Psoas muscle (tissue), 8 donors: ENCODE results near the gene MASP1. TPM values are rescaled to one million over a fixed set of nuclear protein-coding genes. Genes with fewer than 3 reads are reported as not detected.
A peak's percentile ranks its signal among the peaks of the same experiment; 100 is the strongest.

Source experiments
- ATAC-seq, 4 donors: fragments of 200-7000 bp; cut with Tn5 transposase; one replicate each; pipeline ENCODE4 v1.9.1; 2020; ENCODE audit warnings: moderate library complexity in 3 of 4, mild to moderate bottlenecking in 2 of 4
- DNase-seq, 2 donors: peaks; one replicate each; pipeline ENCODE4 v3.0.0-alpha.2; 2020
- H3K27ac ChIP-seq: fragments of 200-600 bp; one replicate; pipeline ENCODE4 v1.8.0; 2022
- H3K27me3 ChIP-seq, 3 donors: fragments of 200-600 bp in 1 of 3; one replicate each; pipeline versions ENCODE4 v1.6.1 to v1.8.0; 2013 to 2022; ENCODE audit warnings: low read length in 2 of 3, mild to moderate bottlenecking in 2 of 3, moderate library complexity in 1 of 3; ENCODE audit not compliant: insufficient read depth in 3 of 3
- H3K36me3 ChIP-seq, 2 donors: fragments of 200-600 bp in 1 of 2; one replicate each; pipeline versions ENCODE4 v1.6.1 to v1.8.0; 2013 to 2022; ENCODE audit warnings: low read depth in 1 of 2, mild to moderate bottlenecking in 1 of 2, moderate library complexity in 1 of 2; ENCODE audit not compliant: insufficient read depth in 1 of 2
- H3K4me1 ChIP-seq: fragments of 200-600 bp; one replicate; pipeline ENCODE4 v1.8.0; 2022
- H3K4me3 ChIP-seq: fragments of 200-600 bp; one replicate; pipeline ENCODE4 v1.8.0; 2022; ENCODE audit warnings: mild to moderate bottlenecking
- H3K9me3 ChIP-seq: fragments of 200-600 bp; one replicate; pipeline ENCODE4 v1.8.0; 2022
- WGBS, 3 donors: extraction: QIAGEN DNeasy Blood & Tissue Kit; methylation state at CpG; one replicate each; pipeline versions ENCODE4 v1.1.6 to v1.1.7; 2013; 5-methylcytosine and 5-hydroxymethylcytosine counted together
- intact Hi-C, 2 donors: fragments of 100-400 bp; cut with DNase I; formaldehyde crosslinking; loops; one replicate each; pipeline versions ENCODE4 v1.11.0 to v1.14.2; 2022
- polyA plus RNA-seq, 3 donors: library from polyadenylated mRNA; stranded (reverse); fragments of 200-250 nt; gene quantifications; one replicate each; pipeline ENCODE4 v1.2.3, GENCODE V29; 2013
- total RNA-seq, 4 donors: library from RNA; stranded (reverse); fragmentation: NEBNext Ultra II Directional in 2 of 4; extraction: Animal tissue kit (Norgen Biotek cat#: 25700) in 2 of 4; gene quantifications; one replicate each; pipeline versions ENCODE4 v1.2.1 to v1.2.4, GENCODE V29; 2021 to 2023
- TF ChIP-seq, protein P1 (sequence below): fragments of 200-600 bp; IDR thresholded peaks from one replicate; pipeline ENCODE4 v1.8.0; 2022; ENCODE audit warnings: antibody characterized with exemption
- donor health status: healthy with polysubstance abuse.
- donor health status: DM: no; HTN: no; CAD: no; lungs with moderate emphysema.
- donor health status: Bipolar disorder and iron deficiency.
- donor health status: healthy.
- donor health status: DM: yes; HTN: yes; CAD: no.
- donor health status: DM: no; HTN: no; CAD: no.
- donor health status: DM: no; HTN: no; CAD: no.
- donor health status: DM: yes; HTN: yes; CAD: no.

Gene MASP1
- total and polyA plus RNA-seq, 7 donors = 0.66 to 8.1 (median 4.2) TPM

DNA sequence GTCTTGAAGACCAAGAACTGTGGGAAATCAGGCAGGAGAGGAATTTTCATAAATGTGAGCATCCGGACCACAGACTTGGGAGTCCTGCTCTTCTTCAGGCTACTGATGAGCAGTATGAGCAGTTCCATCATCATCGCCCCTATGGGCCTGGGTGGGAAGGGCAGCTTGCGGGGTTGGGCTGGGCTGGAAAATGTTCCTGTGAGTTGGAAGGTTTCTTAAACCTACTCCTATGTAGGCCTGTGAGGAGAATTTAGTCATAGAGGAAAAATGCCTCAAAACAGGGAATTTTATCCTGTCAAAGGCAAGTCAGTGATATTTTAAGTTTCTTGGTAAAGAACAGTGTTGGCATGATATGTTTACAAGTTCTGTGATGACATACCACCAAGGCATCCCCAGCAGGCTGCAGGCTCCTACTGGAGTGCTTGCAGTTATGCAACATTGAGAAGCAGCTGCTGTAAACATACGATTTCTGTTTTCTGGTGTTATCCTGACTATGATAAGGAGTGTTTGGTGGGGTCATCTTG lies 10.3 kb downstream of the MASP1 start:
- peak in 1 of 4 donors; percentile 45 for ATAC-seq
- H3K4me3 ChIP-seq = no peak overlapping the region
- H3K9me3 ChIP-seq = no peaks in the 10 kb centered on the region
- TF ChIP-seq, protein P1, sequence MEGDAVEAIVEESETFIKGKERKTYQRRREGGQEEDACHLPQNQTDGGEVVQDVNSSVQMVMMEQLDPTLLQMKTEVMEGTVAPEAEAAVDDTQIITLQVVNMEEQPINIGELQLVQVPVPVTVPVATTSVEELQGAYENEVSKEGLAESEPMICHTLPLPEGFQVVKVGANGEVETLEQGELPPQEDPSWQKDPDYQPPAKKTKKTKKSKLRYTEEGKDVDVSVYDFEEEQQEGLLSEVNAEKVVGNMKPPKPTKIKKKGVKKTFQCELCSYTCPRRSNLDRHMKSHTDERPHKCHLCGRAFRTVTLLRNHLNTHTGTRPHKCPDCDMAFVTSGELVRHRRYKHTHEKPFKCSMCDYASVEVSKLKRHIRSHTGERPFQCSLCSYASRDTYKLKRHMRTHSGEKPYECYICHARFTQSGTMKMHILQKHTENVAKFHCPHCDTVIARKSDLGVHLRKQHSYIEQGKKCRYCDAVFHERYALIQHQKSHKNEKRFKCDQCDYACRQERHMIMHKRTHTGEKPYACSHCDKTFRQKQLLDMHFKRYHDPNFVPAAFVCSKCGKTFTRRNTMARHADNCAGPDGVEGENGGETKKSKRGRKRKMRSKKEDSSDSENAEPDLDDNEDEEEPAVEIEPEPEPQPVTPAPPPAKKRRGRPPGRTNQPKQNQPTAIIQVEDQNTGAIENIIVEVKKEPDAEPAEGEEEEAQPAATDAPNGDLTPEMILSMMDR = no peak
- DNase-seq = no peak
- H3K27ac ChIP-seq = no peak overlapping the region
- no peaks in the 10 kb centered on the region for H3K4me1 ChIP-seq
- no peaks in the 10 kb centered on the region for H3K27me3 ChIP-seq
- intact Hi-C loops = no loop called here
- 72 to 80% (median 78%) methylated on average over 4 of the region's 4 CpGs for WGBS, 3 donors
- peaks cover 0 to 3% of the 10 kb centered on the region in 2 donors for H3K36me3 ChIP-seq

GRCh38 chr3:187280644-187281043 lies 10.9 kb downstream of the MASP1 start:
- no peaks in the 10 kb centered on the region for H3K27me3 ChIP-seq
- ATAC-seq (no peak), DNase-seq (no peak)
- no peak overlapping the region for H3K4me3 ChIP-seq
- no peak overlapping the region for H3K27ac ChIP-seq
- peaks cover 0 to 3% of the 10 kb centered on the region in 2 donors for H3K36me3 ChIP-seq
- no peaks in the 10 kb centered on the region for H3K4me1 ChIP-seq
- WGBS, 3 donors = 59 to 81% (median 71%) methylated on average over 1 of the region's 1 CpG
- TF ChIP-seq, protein P1 = no peak
- intact Hi-C loops = no loop called here
- no peaks in the 10 kb centered on the region for H3K9me3 ChIP-seq

DNA sequence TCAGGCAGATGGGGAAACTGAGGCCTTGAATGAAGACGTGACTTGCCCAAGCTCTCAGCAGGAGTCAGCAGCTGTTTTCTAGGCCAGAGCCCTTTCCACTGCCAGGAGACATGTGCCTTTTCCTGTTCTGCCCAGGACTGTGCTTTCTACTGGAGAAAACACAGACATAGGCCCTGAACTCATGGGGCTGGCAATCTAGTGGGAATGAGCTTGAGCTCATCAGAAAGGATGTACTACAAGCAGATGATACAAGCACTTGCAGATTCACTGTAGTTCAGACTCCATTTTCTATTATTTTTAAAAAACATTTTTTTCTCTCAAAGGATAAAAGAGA lies 14.4 kb downstream of the MASP1 start:
- no peaks in the 10 kb centered on the region for H3K27me3 ChIP-seq
- H3K4me1 ChIP-seq = no peaks in the 10 kb centered on the region
- WGBS, 3 donors = 47 to 63% (median 62%) methylated on average over 1 of the region's 1 CpG
- TF ChIP-seq, protein P1 = no peak
- DNase-seq = no peak
- H3K27ac ChIP-seq = no peak overlapping the region
- H3K4me3 ChIP-seq = no peak overlapping the region
- intact Hi-C loops = no loop called here
- ATAC-seq = no peak
- no peaks in the 10 kb centered on the region for H3K9me3 ChIP-seq
- no peaks in the 10 kb centered on the region for H3K36me3 ChIP-seq

DNA sequence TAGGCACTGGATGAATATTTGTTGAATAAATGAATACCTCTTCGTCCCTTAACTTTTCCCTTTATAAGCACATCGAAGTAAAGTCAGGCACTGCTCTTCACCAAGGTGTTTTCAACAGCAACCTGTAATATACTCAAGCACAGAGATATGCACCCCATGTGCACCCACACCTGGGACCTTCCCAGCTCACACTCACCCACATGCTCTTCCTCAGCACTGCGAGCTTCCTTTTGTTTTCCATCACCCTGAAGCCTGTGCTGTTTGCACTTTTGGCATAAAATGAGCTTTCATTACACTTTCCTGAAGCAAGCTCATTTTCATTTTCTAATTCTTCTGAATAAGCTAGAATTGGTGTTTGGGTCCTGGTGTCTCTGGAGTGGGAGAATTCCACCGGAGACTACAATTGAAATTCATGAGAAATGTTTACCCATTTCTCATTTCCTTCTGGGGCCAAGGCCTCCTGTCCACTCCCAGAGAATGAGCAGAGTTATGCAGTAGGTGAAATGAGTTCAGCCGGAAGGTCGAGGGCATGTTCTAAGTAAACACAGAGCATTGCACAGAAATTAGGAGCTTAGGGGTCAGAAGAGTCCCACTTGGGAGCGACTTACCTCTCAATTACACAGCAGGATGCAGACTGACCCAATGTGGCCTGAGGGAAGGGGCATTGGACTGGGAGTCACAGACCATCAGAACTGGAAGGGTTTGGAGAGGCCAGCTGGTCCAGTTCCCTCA lies 15.0 kb downstream of the MASP1 start:
- H3K9me3 ChIP-seq = no peaks in the 10 kb centered on the region
- H3K27ac ChIP-seq = no peak overlapping the region
- intact Hi-C loops = no loop called here
- TF ChIP-seq, protein P1 = no peak
- no peak overlapping the region for H3K4me3 ChIP-seq
- no peak for DNase-seq
- H3K36me3 ChIP-seq = no peaks in the 10 kb centered on the region
- WGBS, 3 donors = 73 to 76% (median 75%) methylated on average over 7 of the region's 7 CpGs
- no peaks in the 10 kb centered on the region for H3K4me1 ChIP-seq
- no peak for ATAC-seq
- H3K27me3 ChIP-seq = no peaks in the 10 kb centered on the region

DNA sequence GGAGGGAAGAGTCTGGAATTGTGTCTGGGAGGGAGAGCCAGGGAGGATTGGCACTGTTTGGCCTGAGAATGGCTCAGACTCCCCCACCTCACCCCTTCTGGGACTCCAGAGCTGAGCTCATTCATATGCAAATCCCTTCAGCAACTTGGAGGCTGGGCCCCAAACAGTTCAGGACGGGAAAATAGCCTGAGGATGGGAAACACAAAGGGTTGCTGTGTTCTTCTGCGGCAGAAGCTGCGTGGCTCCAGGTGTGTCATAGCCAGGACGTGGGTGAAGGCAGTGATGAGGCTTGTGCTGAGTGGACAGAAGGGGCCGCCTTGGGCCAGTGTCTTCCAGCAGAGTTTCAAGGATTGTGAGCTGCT lies 16.6 kb downstream of the MASP1 start:
- DNase-seq (no peak), ATAC-seq (no peak)
- H3K27me3 ChIP-seq = no peaks in the 10 kb centered on the region
- H3K4me3 ChIP-seq = no peak overlapping the region
- TF ChIP-seq, protein P1 = no peak
- intact Hi-C loops = no loop called here
- no peaks in the 10 kb centered on the region for H3K36me3 ChIP-seq
- WGBS, 3 donors = 52 to 75% (median 52%) methylated on average over 5 of the region's 5 CpGs
- no peak overlapping the region for H3K27ac ChIP-seq
- no peaks in the 10 kb centered on the region for H3K9me3 ChIP-seq
- H3K4me1 ChIP-seq = no peaks in the 10 kb centered on the region
